SU-DHL-6 (cell line): ENCODE results near the gene ANKS1B.

Experiments used
- H2AFZ ChIP-seq: fragments of 200-600 bp; sonication (generic); 2 replicates; pipeline ENCODE4 v1.6.1; 2014; ENCODE audit warnings: low read depth, mild to moderate bottlenecking, moderate library complexity, mixed read lengths, antibody characterized with exemption, low read length; ENCODE audit not compliant: severe bottlenecking
- H3F3A ChIP-seq: fragments of 200-600 bp; shearing (Covaris generic); 2 replicates; pipeline ENCODE4 v1.6.0; 2016; ENCODE audit warnings: antibody characterized with exemption, mild to moderate bottlenecking; ENCODE audit not compliant: insufficient read depth
- H3K27ac ChIP-seq: fragments of 200-600 bp; sonication (generic); 2 replicates; pipeline ENCODE4 v1.5.1; 2016; ENCODE audit warnings: low read depth, mild to moderate bottlenecking, low read length, moderate library complexity, mixed read lengths
- H3K27me3 ChIP-seq: fragments of 200-600 bp; sonication (generic), shearing (Covaris generic); 2 replicates; pipeline ENCODE4 v1.6.0; 2014; ENCODE audit warnings: mild to moderate bottlenecking, low read length
- H3K36me3 ChIP-seq: fragments of 200-600 bp; sonication (generic); 2 replicates; pipeline ENCODE4 v1.6.1; 2014; ENCODE audit warnings: mild to moderate bottlenecking, low read length, mixed read lengths
- H3K4me2 ChIP-seq: fragments of 300-600, 200-600 bp; shearing (Covaris generic), sonication (generic); 2 replicates; pipeline ENCODE4 v1.6.0; 2014; ENCODE audit warnings: low read length, low read depth, mild to moderate bottlenecking; ENCODE audit not compliant: poor library complexity, severe bottlenecking
- H3K4me3 ChIP-seq: fragments of 200-600 bp; sonication (generic); 2 replicates; pipeline ENCODE4 v1.5.1; 2014; ENCODE audit warnings: antibody characterized with exemption, low read length, mild to moderate bottlenecking, mixed read lengths; ENCODE audit not compliant: insufficient read depth, poor library complexity, severe bottlenecking
- H3K79me2 ChIP-seq: fragments of 200-600 bp; sonication (generic); 2 replicates; pipeline ENCODE4 v1.6.1; 2014; ENCODE audit warnings: mild to moderate bottlenecking, low read length, moderate library complexity; ENCODE audit not compliant: insufficient read depth
- H3K9ac ChIP-seq: fragments of 200-600 bp; sonication (generic); 2 replicates; pipeline ENCODE4 v1.7.0; 2014; ENCODE audit warnings: mild to moderate bottlenecking, low read length
- H3K9me2 ChIP-seq: fragments of 200-600 bp; sonication (generic); replicated peaks from 2 replicates; pipeline ENCODE4 v1.6.1; 2014; ENCODE audit warnings: low read length; ENCODE audit not compliant: insufficient read depth
- H3K9me3 ChIP-seq: fragments of 200-600 bp; sonication (generic); 2 replicates; pipeline ENCODE4 v1.6.1; 2014; ENCODE audit warnings: low read length, mixed read lengths; ENCODE audit not compliant: insufficient read depth
- H4K20me1 ChIP-seq: fragments of 200-600 bp; sonication (generic); 2 replicates; pipeline ENCODE4 v1.6.1; 2014; ENCODE audit warnings: low read depth, mild to moderate bottlenecking, antibody characterized with exemption, low read length, moderate library complexity, mixed read lengths
- CTCF ChIP-seq: fragments of 200-600 bp; sonication (generic); IDR thresholded peaks from one replicate; pipeline ENCODE4 v1.5.1; 2017; ENCODE audit warnings: antibody characterized with exemption, mild to moderate bottlenecking, low read length, moderate library complexity; ENCODE audit not compliant: insufficient read depth, poor library complexity, severe bottlenecking
- EZH2phosphoT487 ChIP-seq: fragments of 200-600 bp; sonication (generic), shearing (Covaris generic); conservative IDR thresholded peaks from 2 replicates; pipeline ENCODE4 v1.6.1; 2018; ENCODE audit warnings: mild to moderate bottlenecking, antibody characterized with exemption, low read length, moderate library complexity, mixed read lengths

The ANKS1B gene

GRCh38 chr12:99879439-99879838 lies 105.3 kb downstream of the ANKS1B start:
- no peaks in the 10 kb centered on the region for H3K9me2 ChIP-seq
- TF ChIP-seq EZH2phosphoT487 (no peak), CTCF (no peak)
- H3F3A ChIP-seq: no peaks in the 10 kb centered on the region
- no peaks in the 10 kb centered on the region for H3K36me3 ChIP-seq
- H3K79me2 ChIP-seq: no peaks in the 10 kb centered on the region
- no peak overlapping the region for H3K4me3 ChIP-seq
- H3K27me3 ChIP-seq: no peaks in the 10 kb centered on the region
- no peaks in the 10 kb centered on the region for H3K9me3 ChIP-seq
- no peaks in the 10 kb centered on the region for H4K20me1 ChIP-seq
- H3K9ac ChIP-seq: no peak overlapping the region
- no peak overlapping the region for H3K4me2 ChIP-seq
- no peak overlapping the region for H2AFZ ChIP-seq
- H3K27ac ChIP-seq: no peak overlapping the region

DNA sequence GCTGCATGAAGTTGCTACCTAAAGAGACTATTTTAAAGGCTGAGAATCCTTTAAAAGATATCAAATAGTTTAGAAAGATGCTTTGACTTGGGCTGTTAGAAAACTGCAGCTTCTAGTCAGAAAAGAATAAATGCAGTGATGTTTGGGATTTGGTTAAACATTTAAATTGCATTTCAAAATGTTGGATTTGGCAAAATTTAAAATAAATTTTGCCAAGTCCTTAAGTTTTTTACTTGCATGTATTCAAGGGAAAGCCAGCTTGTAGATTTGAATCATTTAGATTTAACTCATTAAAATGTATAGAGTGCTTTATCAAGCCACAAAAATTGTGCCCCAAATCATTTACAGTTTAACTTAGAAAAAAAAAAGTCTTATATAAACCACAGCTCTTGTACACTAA lies 109.7 kb downstream of the ANKS1B start:
- H3K9me3 ChIP-seq: no peaks in the 10 kb centered on the region
- no peak overlapping the region for H3K27ac ChIP-seq
- TF ChIP-seq EZH2phosphoT487 (no peak), CTCF (no peak)

DNA sequence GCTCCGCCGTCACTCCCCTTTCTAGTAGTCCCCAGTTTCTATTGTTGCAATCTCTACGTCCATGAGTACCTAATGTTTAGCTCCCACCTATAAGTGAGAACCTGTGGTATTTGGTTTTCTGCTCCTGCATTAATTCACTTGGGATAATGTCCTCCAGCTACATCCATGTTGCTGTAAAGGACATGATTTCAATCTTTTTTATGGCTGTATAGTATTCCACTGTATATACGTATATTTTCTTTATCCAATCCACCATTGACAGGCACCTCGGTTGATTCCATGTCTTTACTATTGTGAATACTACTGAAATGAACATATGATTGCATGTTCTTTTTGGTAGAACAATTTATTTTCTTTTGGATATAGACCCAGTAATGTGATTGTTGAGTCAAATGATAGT lies 114.7 kb downstream of the ANKS1B start:
- Histone ChIP-seq H3K36me3 (no peaks in the 10 kb centered on the region), H3K4me2 (no peak overlapping the region), H3K9ac (no peak overlapping the region), H3K9me3 (no peaks in the 10 kb centered on the region), H3K79me2 (no peaks in the 10 kb centered on the region), H3K27me3 (no peaks in the 10 kb centered on the region), H2AFZ (no peak overlapping the region), H3K27ac (no peak overlapping the region), H3K9me2 (no peaks in the 10 kb centered on the region), H4K20me1 (no peaks in the 10 kb centered on the region), H3F3A (no peaks in the 10 kb centered on the region), H3K4me3 (no peak overlapping the region)
- no peak for TF ChIP-seq CTCF
- no peak for TF ChIP-seq EZH2phosphoT487

More for the DNA sequence above, 109.7 kb downstream of the ANKS1B start:
- Histone ChIP-seq H3K79me2 (no peaks in the 10 kb centered on the region), H3K36me3 (no peaks in the 10 kb centered on the region), H4K20me1 (no peaks in the 10 kb centered on the region), H3K9ac (no peak overlapping the region), H3K9me2 (no peaks in the 10 kb centered on the region), H3K4me2 (no peak overlapping the region), H3K27me3 (no peaks in the 10 kb centered on the region), H3K4me3 (no peak overlapping the region), H3F3A (no peaks in the 10 kb centered on the region), H2AFZ (no peak overlapping the region)

GRCh38 chr12:99861731-99862130 lies 123.0 kb downstream of the ANKS1B start:
- no peaks in the 10 kb centered on the region for H3K9me3 ChIP-seq
- no peaks in the 10 kb centered on the region for H3K36me3 ChIP-seq
- H3K9ac ChIP-seq: no peak overlapping the region
- H3K27me3 ChIP-seq: no peaks in the 10 kb centered on the region
- H3K4me2 ChIP-seq: no peak overlapping the region
- no peaks in the 10 kb centered on the region for H3F3A ChIP-seq
- no peaks in the 10 kb centered on the region for H4K20me1 ChIP-seq
- H3K27ac ChIP-seq: no peak overlapping the region
- TF ChIP-seq CTCF: no peak
- no peak for TF ChIP-seq EZH2phosphoT487
- no peak overlapping the region for H2AFZ ChIP-seq
- H3K9me2 ChIP-seq: no peaks in the 10 kb centered on the region
- H3K79me2 ChIP-seq: no peaks in the 10 kb centered on the region
- no peak overlapping the region for H3K4me3 ChIP-seq
